ENCODE results near the gene CTNNA2. TPM values are rescaled to one million over a fixed set of nuclear protein-coding genes. Genes with fewer than 3 reads are reported as not detected.

Gene CTNNA2
- total RNA-seq, 1 experiment from 2014 or later, result 5.5 TPM

DNA sequence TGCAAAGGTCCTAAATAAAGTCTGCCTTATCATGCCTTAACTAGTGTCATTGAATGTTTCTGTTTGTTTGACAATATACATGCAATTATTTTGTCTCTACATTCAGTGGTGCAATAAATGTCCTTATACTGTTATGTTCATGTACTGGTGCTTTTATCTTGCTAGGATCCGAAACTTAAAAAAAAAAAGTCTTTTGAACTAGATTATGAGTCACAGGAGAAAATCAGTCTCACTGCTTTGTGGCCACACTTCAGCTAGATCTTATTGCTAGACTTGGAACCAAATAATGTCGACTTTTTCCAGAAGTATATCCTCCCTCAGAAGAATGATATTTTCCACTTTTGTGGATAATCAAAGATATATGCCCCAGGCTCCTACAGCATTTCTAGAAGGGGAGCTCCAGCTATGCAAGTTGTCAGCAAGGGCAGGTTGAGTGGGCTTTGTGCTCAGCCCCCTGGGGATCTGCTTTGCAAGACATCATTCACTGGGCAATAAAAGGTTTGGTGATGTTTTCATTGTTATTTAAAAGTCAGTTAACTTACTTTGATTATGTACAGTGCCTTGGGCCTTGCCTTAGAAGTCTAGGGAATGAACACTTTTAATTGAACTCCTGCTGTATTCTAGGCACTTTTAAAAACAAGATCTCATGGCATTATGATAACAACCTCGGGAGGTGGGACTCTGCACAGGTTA lies 948.8 kb downstream of the CTNNA2 start:
- no peaks in the 10 kb centered on the region for H3K9me3 ChIP-seq (ENCODE audit: control insufficient read depth, low read depth, low read length)
- H3K79me2 ChIP-seq (ENCODE audit: insufficient read depth, low read length), result no peaks in the 10 kb centered on the region
- no peak overlapping the region for H2BK120ac ChIP-seq (ENCODE audit: low read depth, low read length, poor library complexity, severe bottlenecking)
- no peak overlapping the region for H2AFZ ChIP-seq (ENCODE audit: low read length)
- no peak overlapping the region for H4K91ac ChIP-seq (ENCODE audit: insufficient read length, low read depth, low read length)
- 0 out of 7 replicates have a peak, but pooled peaks cover 0 to 5% (median 0%) of the 10 kb centered on the region in 3 experiments for H3K36me3 Mint-ChIP-seq (ENCODE audit: insufficient read depth in 1 of 3, low read depth in 3 of 3)
- H2BK12ac ChIP-seq (ENCODE audit: insufficient read length, low read depth, low read length), result no peak overlapping the region
- peak overlapping the region in 2 of 3 experiments; percentile 16 to 69; a peak in 2 of 7 replicates for H3K27ac Mint-ChIP-seq
- no peak overlapping the region for H3K18ac ChIP-seq (ENCODE audit: insufficient read length, low read depth, low read length)
- H3K4me1 ChIP-seq (ENCODE audit: insufficient read depth, low read length), result peaks cover 2% of the 10 kb centered on the region; the same call in 1 of the 2 replicates
- no peak overlapping the region for H4K8ac ChIP-seq (replicated peaks; ENCODE audit: insufficient read length, low read depth, low read length)
- H3K27ac ChIP-seq (ENCODE audit: insufficient read length, low read depth, low read length), result no peak overlapping the region
- H3K4me3 Mint-ChIP-seq, result no peak overlapping the region
- no peak overlapping the region for H3K14ac ChIP-seq (ENCODE audit: insufficient read depth, low read length)
- no peak overlapping the region for H2AK5ac ChIP-seq (ENCODE audit: insufficient read length, low read length)
- H3K27me3 Mint-ChIP-seq (ENCODE audit: low read depth), result no peaks in the 10 kb centered on the region; the same call in 1 of the 2 replicates
- no peak overlapping the region for H2BK20ac ChIP-seq (ENCODE audit: low read depth, low read length, poor library complexity, severe bottlenecking)
- H3K9me3 Mint-ChIP-seq, result no peaks in the 10 kb centered on the region
- H3K27me3 ChIP-seq (ENCODE audit: insufficient read depth, low read length), result no peaks in the 10 kb centered on the region
- H3K9ac ChIP-seq (ENCODE audit: extremely low read depth, insufficient read length, low read length), result no peak overlapping the region
- no CpG with 5 or more reads among the region's 3 CpGs for WGBS (ENCODE audit: extremely low coverage, insufficient read length, low lambda C conversion rate)
- peak; percentile 32 for DNase-seq
- no peaks in the 10 kb centered on the region for H4K20me1 ChIP-seq (ENCODE audit: control insufficient read depth, insufficient read depth, insufficient read length)
- H3K4ac ChIP-seq (ENCODE audit: low read depth, low read length), result no peak overlapping the region
- no peaks in the 10 kb centered on the region for H3K23me2 ChIP-seq (ENCODE audit: insufficient read length, low read depth, low read length, poor library complexity, severe bottlenecking)
- no peak overlapping the region for H3K4me2 ChIP-seq (ENCODE audit: insufficient read depth, insufficient read length, low read length)
- no peak overlapping the region for H3T11ph ChIP-seq (ENCODE audit: low read length)
- no peaks in the 10 kb centered on the region for H3K79me1 ChIP-seq (ENCODE audit: insufficient read depth, low read depth, low read length, poor library complexity, severe bottlenecking)
- H3K23ac ChIP-seq (ENCODE audit: insufficient read length, low read depth, low read length), result no peak overlapping the region
- TF ChIP-seq CTCF (conservative IDR thresholded peaks at IDR 0.05), result no peak
- peaks cover 50 to 56% of the 10 kb centered on the region in 2 experiments for H3K4me1 Mint-ChIP-seq
- no peak overlapping the region for H2BK5ac ChIP-seq (ENCODE audit: insufficient read length, low read length)
- H3K56ac ChIP-seq (ENCODE audit: insufficient read length, low read depth, low read length), result no peak overlapping the region
- no peak overlapping the region for H2BK15ac ChIP-seq (ENCODE audit: low read depth, low read length)
- no peak overlapping the region for H4K5ac ChIP-seq (ENCODE audit: insufficient read length, low read depth, low read length)

Measured in H9 (cell line).